Activated T-helper 2 cell treated with anti-CD3 and anti-CD28 coated beads, Interferon-gamma antibody, Interleukin-2, Interleukin-4, amounts not matched to agents 10 μg/mL and 5 μg/mL and 100 μg/mL, durations not matched to agents 14 hours and 24 hours and 36 hours (primary cell): Measurements from ENCODE around the gene PPP4C. TPM values are rescaled to one million over a fixed set of nuclear protein-coding genes. Genes with fewer than 3 reads are reported as not detected.
"Not testable (repeated sequence)": the region's sequence is repeated elsewhere in the genome, so short reads cannot be mapped to it uniquely, and the experiment has no call there.

ENCODE experiments used
- DNase-seq: peaks from one replicate; pipeline ENCODE4 v3.0.0; 2021; ENCODE audit warnings: low spot score
- H3K27ac Mint-ChIP-seq: one replicate; pipeline ENCODE4 v1.8.0; 2021; ENCODE audit warnings: mixed read lengths
- H3K27me3 Mint-ChIP-seq: one replicate; pipeline ENCODE4 v1.8.0; 2021; ENCODE audit warnings: low read depth, mixed read lengths
- H3K36me3 Mint-ChIP-seq: one replicate; pipeline ENCODE4 v1.8.0; 2021; ENCODE audit warnings: low read depth, mixed read lengths
- H3K4me1 Mint-ChIP-seq: one replicate; pipeline ENCODE4 v1.8.0; 2021; ENCODE audit warnings: low read depth, mixed read lengths
- H3K4me3 Mint-ChIP-seq: one replicate; pipeline ENCODE4 v1.8.0; 2021; ENCODE audit warnings: low read depth, mild to moderate bottlenecking, moderate library complexity, mixed read lengths
- H3K9me3 Mint-ChIP-seq: one replicate; pipeline ENCODE4 v1.8.0; 2021; ENCODE audit warnings: mixed read lengths
- intact Hi-C: fragments of 100-400 bp; cut with micrococcal nuclease; formaldehyde crosslinking; loops from one replicate; pipeline ENCODE4 v1.15.1; 2023
- total RNA-seq: library from RNA; stranded (reverse); gene quantifications from 2 replicates; pipeline ENCODE4 v1.2.3, GENCODE V29; 2022

Gene PPP4C
- total RNA-seq, 1 donor from 2014 or later: 143 TPM

- Mint-ChIP-seq H3K9me3 (no peaks in the 10 kb centered on the region), H3K4me3 (no peak overlapping the region), H3K27me3 (no peaks in the 10 kb centered on the region), H3K4me1 (no peaks in the 10 kb centered on the region), H3K36me3 (peaks cover 27% of the 10 kb centered on the region), H3K27ac (no peak overlapping the region)
- no peak for DNase-seq
- intact Hi-C loops: no loop called here
These were observed 28.3 kb downstream of the PPP4C start for GRCh38 chr16:30104090-30104489.

- H3K36me3 Mint-ChIP-seq: peaks cover 27% of the 10 kb centered on the region
- no peak for DNase-seq
- H3K4me3 Mint-ChIP-seq: no peak overlapping the region
- H3K27ac Mint-ChIP-seq: no peak overlapping the region
- no peaks in the 10 kb centered on the region for H3K4me1 Mint-ChIP-seq
- H3K9me3 Mint-ChIP-seq: no peaks in the 10 kb centered on the region
- no peaks in the 10 kb centered on the region for H3K27me3 Mint-ChIP-seq
- intact Hi-C loops: no loop called here
These were observed 28.7 kb downstream of the PPP4C start for GRCh38 chr16:30104492-30104891.

- Mint-ChIP-seq H3K36me3 (peaks cover 42% of the 10 kb centered on the region), H3K27ac (no peak overlapping the region), H3K4me3 (no peak overlapping the region), H3K9me3 (no peaks in the 10 kb centered on the region), H3K27me3 (no peaks in the 10 kb centered on the region), H3K4me1 (no peaks in the 10 kb centered on the region)
- no peak for DNase-seq
- intact Hi-C loops: no loop called here
These were observed 32.5 kb downstream of the PPP4C start for GRCh38 chr16:30108059-30108850.

- Mint-ChIP-seq H3K36me3 (peaks cover 32% of the 10 kb centered on the region), H3K4me1 (no peaks in the 10 kb centered on the region), H3K27me3 (no peaks in the 10 kb centered on the region), H3K9me3 (no peaks in the 10 kb centered on the region), H3K27ac (no peak overlapping the region), H3K4me3 (no peak overlapping the region)
- intact Hi-C loops: no loop called here
- no peak for DNase-seq
These were observed 34.9 kb downstream of the PPP4C start for GRCh38 chr16:30110661-30111060.

GRCh38 chr16:30112197-30113030 lies 36.6 kb downstream of the PPP4C start:
- H3K27ac Mint-ChIP-seq: no peak overlapping the region
- peaks cover 27% of the 10 kb centered on the region for H3K36me3 Mint-ChIP-seq
- peak; percentile 53 for DNase-seq
- H3K4me3 Mint-ChIP-seq: no peak overlapping the region
- intact Hi-C loops: no loop called here
- H3K9me3 Mint-ChIP-seq: no peaks in the 10 kb centered on the region
- H3K27me3 Mint-ChIP-seq: no peaks in the 10 kb centered on the region
- H3K4me1 Mint-ChIP-seq: no peaks in the 10 kb centered on the region

- H3K4me3 Mint-ChIP-seq: no peak within 1 kb of the TSS
- no peaks in the 10 kb centered on the region for H3K4me1 Mint-ChIP-seq
- no peak for DNase-seq
- intact Hi-C loops: no loop called here
- H3K27ac Mint-ChIP-seq: no peak within 1 kb of the TSS
- peaks cover 25% of the 10 kb centered on the region for H3K36me3 Mint-ChIP-seq
- H3K9me3 Mint-ChIP-seq: no peaks in the 10 kb centered on the region
- no peaks in the 10 kb centered on the region for H3K27me3 Mint-ChIP-seq
These were observed 37.4 kb downstream of the PPP4C start, which contains the start of gene GDPD3 for GRCh38 chr16:30113031-30113710. Gene GDPD3, minus strand, starts transcription at chr16:30113537. Its CDS starts 59 bp downstream, at chr16:30113478.

- intact Hi-C loops: no loop called here
- no peaks in the 10 kb centered on the region for H3K9me3 Mint-ChIP-seq
These were observed 38.0 kb downstream of the PPP4C start for GRCh38 chr16:30113711-30114333.

GRCh38 chr16:30114411-30114810 lies 38.6 kb downstream of the PPP4C start:
- Mint-ChIP-seq H3K27ac (no peak overlapping the region), H3K9me3 (no peaks in the 10 kb centered on the region), H3K4me3 (no peak overlapping the region), H3K4me1 (peaks cover 3% of the 10 kb centered on the region), H3K27me3 (no peaks in the 10 kb centered on the region), H3K36me3 (peaks cover 30% of the 10 kb centered on the region)
- DNase-seq: no peak
- intact Hi-C loops: no loop called here

More at GRCh38 chr16:30113711-30114333, 38.0 kb downstream of the PPP4C start:
- H3K27ac Mint-ChIP-seq: no peak overlapping the region
- H3K27me3 Mint-ChIP-seq: no peaks in the 10 kb centered on the region
- H3K36me3 Mint-ChIP-seq: peaks cover 26% of the 10 kb centered on the region
- no peaks in the 10 kb centered on the region for H3K4me1 Mint-ChIP-seq
- DNase-seq: no peak
- no peak overlapping the region for H3K4me3 Mint-ChIP-seq

- H3K9me3 Mint-ChIP-seq, H3K27ac Mint-ChIP-seq, H3K4me1 Mint-ChIP-seq, DNase-seq, H3K27me3 Mint-ChIP-seq, H3K4me3 Mint-ChIP-seq, intact Hi-C loops: not testable (repeated sequence)
- peaks cover 32% of the 10 kb centered on the region for H3K36me3 Mint-ChIP-seq
These were observed 39.0 kb downstream of the PPP4C start for GRCh38 chr16:30114833-30115232.

- Mint-ChIP-seq H3K9me3 (no peaks in the 10 kb centered on the region), H3K27me3 (no peaks in the 10 kb centered on the region), H3K27ac (no peak overlapping the region), H3K4me1 (peaks cover 7% of the 10 kb centered on the region), H3K4me3 (no peak overlapping the region), H3K36me3 (peaks cover 32% of the 10 kb centered on the region)
- intact Hi-C loops: no loop called here
- no peak for DNase-seq
These were observed 39.4 kb downstream of the PPP4C start for GRCh38 chr16:30115238-30115637.

- DNase-seq: no peak
- no peak overlapping the region for H3K4me3 Mint-ChIP-seq
- no peak overlapping the region for H3K27ac Mint-ChIP-seq
- intact Hi-C loops: no loop called here
- no peaks in the 10 kb centered on the region for H3K27me3 Mint-ChIP-seq
- H3K4me1 Mint-ChIP-seq: peaks cover 12% of the 10 kb centered on the region
- H3K9me3 Mint-ChIP-seq: no peaks in the 10 kb centered on the region
- H3K36me3 Mint-ChIP-seq: peaks cover 28% of the 10 kb centered on the region
These were observed 40.8 kb downstream of the PPP4C start for GRCh38 chr16:30116291-30117207.

GRCh38 chr16:30117768-30118167 lies 42.0 kb downstream of the PPP4C start:
- Mint-ChIP-seq H3K27me3 (no peaks in the 10 kb centered on the region), H3K4me1 (peaks cover 18% of the 10 kb centered on the region), H3K36me3 (peaks cover 26% of the 10 kb centered on the region), H3K9me3 (no peaks in the 10 kb centered on the region), H3K4me3 (no peak overlapping the region), H3K27ac (no peak overlapping the region)
- intact Hi-C loops: no loop called here
- DNase-seq: no peak
